Thymus (tissue), 11 donors: ENCODE results near the gene OLFM2. TPM values are rescaled to one million over a fixed set of nuclear protein-coding genes. Genes with fewer than 3 reads are reported as not detected.

Experiments
- DNase-seq, 9 donors: peaks; one replicate each; pipeline ENCODE4 v3.0.0-alpha.2; 2013; ENCODE audit warnings: low spot score in 9 of 9, low read depth in 6 of 9, missing footprints in 1 of 9
- H3K27ac ChIP-seq, 2 donors: one replicate each; pipeline ENCODE4 v1.5.1; 2013; ENCODE audit warnings: control low read depth in 1 of 2, low read depth in 1 of 2, low read length in 1 of 2, mild to moderate bottlenecking in 1 of 2, moderate library complexity in 1 of 2
- H3K27me3 ChIP-seq, 2 donors: one replicate each; pipeline ENCODE4 v1.5.1; 2013; ENCODE audit warnings: low read length in 1 of 2; ENCODE audit not compliant: control insufficient read depth in 2 of 2, insufficient read depth in 1 of 2
- H3K36me3 ChIP-seq, 2 donors: one replicate each; pipeline ENCODE4 v1.5.1; 2013; ENCODE audit warnings: low read length in 1 of 2, mild to moderate bottlenecking in 1 of 2, moderate library complexity in 1 of 2; ENCODE audit not compliant: control insufficient read depth in 2 of 2, insufficient read depth in 2 of 2
- H3K4me1 ChIP-seq, 2 donors: one replicate each; pipeline ENCODE4 v1.5.1; 2013; ENCODE audit warnings: low read length in 2 of 2; ENCODE audit not compliant: control insufficient read depth in 2 of 2, insufficient read depth in 2 of 2
- H3K4me3 ChIP-seq, 2 donors: one replicate each; pipeline ENCODE4 v1.5.1; 2013; ENCODE audit warnings: low read length in 2 of 2, control low read depth in 1 of 2, mild to moderate bottlenecking in 1 of 2
- H3K9me3 ChIP-seq, 2 donors: one replicate each; pipeline ENCODE4 v1.5.1; 2013; ENCODE audit warnings: low read length in 1 of 2, mild to moderate bottlenecking in 1 of 2; ENCODE audit not compliant: control insufficient read depth in 2 of 2, insufficient read depth in 1 of 2
- WGBS: extraction: QIAGEN DNeasy Blood & Tissue Kit; methylation state at CpG from one replicate; pipeline ENCODE4 v1.1.7; 2013; 5-methylcytosine and 5-hydroxymethylcytosine counted together
- polyA plus RNA-seq: library from polyadenylated mRNA; stranded (reverse); fragments of 200-250 nt; gene quantifications from one replicate; pipeline ENCODE4 v1.2.3, GENCODE V29; 2013
- total RNA-seq: library from RNA; stranded (reverse); fragments of 120-200 nt; gene quantifications from one replicate; pipeline ENCODE4 v1.2.4, GENCODE V29; 2013
- donor health status: healthy.

OLFM2 gene
- total and polyA plus RNA-seq, 2 donors = 10.4 to 14.3 TPM

GRCh38 chr19:9967326-9967725 is 31.0 kb upstream of the OLFM2 start:
- peaks cover 10 to 37% of the 10 kb centered on the region in 2 donors for H3K27me3 ChIP-seq
- 70% methylated on average over 4 of the region's 4 CpGs for WGBS

GRCh38 chr19:9966448-9966847 is 30.1 kb upstream of the OLFM2 start:
- Histone ChIP-seq H3K27ac (no peak overlapping the region), H3K9me3 (no peaks in the 10 kb centered on the region), H3K4me1 (no peaks in the 10 kb centered on the region), H3K27me3 (peaks cover 10 to 37% of the 10 kb centered on the region in 2 donors), H3K4me3 (no peak overlapping the region), H3K36me3 (no peaks in the 10 kb centered on the region)
- DNase-seq = no peak
- WGBS = 11% methylated on average over 29 of the region's 29 CpGs

More at GRCh38 chr19:9967326-9967725, 31.0 kb upstream of the OLFM2 start:
- Histone ChIP-seq H3K4me3 (no peak overlapping the region), H3K27ac (no peak overlapping the region), H3K9me3 (no peaks in the 10 kb centered on the region), H3K36me3 (no peaks in the 10 kb centered on the region), H3K4me1 (no peaks in the 10 kb centered on the region)
- no peak for DNase-seq

- H3K36me3 ChIP-seq = no peaks in the 10 kb centered on the region
- peaks cover 10 to 37% of the 10 kb centered on the region in 2 donors for H3K27me3 ChIP-seq
- no peak for DNase-seq
- H3K4me3 ChIP-seq = no peak overlapping the region
- H3K27ac ChIP-seq = no peak overlapping the region
- H3K4me1 ChIP-seq = no peaks in the 10 kb centered on the region
- H3K9me3 ChIP-seq = no peaks in the 10 kb centered on the region
- WGBS = 36% methylated on average over 14 of the region's 14 CpGs
Measured at GRCh38 chr19:9966024-9966423, 29.7 kb upstream of the OLFM2 start.

GRCh38 chr19:9962623-9963290 is 26.4 kb upstream of the OLFM2 start:
- DNase-seq = no peak
- Histone ChIP-seq H3K27me3 (peaks cover 10 to 35% of the 10 kb centered on the region in 2 donors), H3K4me3 (no peak overlapping the region), H3K36me3 (no peaks in the 10 kb centered on the region), H3K27ac (no peak overlapping the region), H3K9me3 (no peaks in the 10 kb centered on the region), H3K4me1 (no peaks in the 10 kb centered on the region)
- 49% methylated on average over 7 of the region's 7 CpGs for WGBS

GRCh38 chr19:9961103-9961502 is 24.8 kb upstream of the OLFM2 start:
- no peak overlapping the region for H3K27ac ChIP-seq
- no peak for DNase-seq
- no peaks in the 10 kb centered on the region for H3K9me3 ChIP-seq
- peaks cover 2 to 19% of the 10 kb centered on the region in 2 donors for H3K27me3 ChIP-seq
- no peaks in the 10 kb centered on the region for H3K4me1 ChIP-seq
- 87% methylated on average over 4 of the region's 4 CpGs for WGBS
- no peak overlapping the region for H3K4me3 ChIP-seq
- no peaks in the 10 kb centered on the region for H3K36me3 ChIP-seq

GRCh38 chr19:9958379-9958821 is 22.1 kb upstream of the OLFM2 start:
- no peaks in the 10 kb centered on the region for H3K9me3 ChIP-seq
- no peaks in the 10 kb centered on the region for H3K36me3 ChIP-seq
- no peak for DNase-seq
- no peak overlapping the region for H3K27ac ChIP-seq
- H3K4me3 ChIP-seq = no peak overlapping the region
- WGBS = 98% methylated on average over 1 of the region's 1 CpG
- peaks cover 0 to 8% of the 10 kb centered on the region in 2 donors for H3K27me3 ChIP-seq
- H3K4me1 ChIP-seq = no peaks in the 10 kb centered on the region

- no peak overlapping the region for H3K4me3 ChIP-seq
- H3K27me3 ChIP-seq = peaks cover 0 to 8% of the 10 kb centered on the region in 2 donors
- H3K9me3 ChIP-seq = no peaks in the 10 kb centered on the region
- 89% methylated on average over 3 of the region's 3 CpGs for WGBS
- no peak for DNase-seq
- H3K36me3 ChIP-seq = no peaks in the 10 kb centered on the region
- H3K4me1 ChIP-seq = no peaks in the 10 kb centered on the region
- H3K27ac ChIP-seq = no peak overlapping the region
Measured at GRCh38 chr19:9956956-9957355, 20.6 kb upstream of the OLFM2 start.

- Histone ChIP-seq H3K4me3 (no peak overlapping the region), H3K36me3 (no peaks in the 10 kb centered on the region), H3K27me3 (no peaks in the 10 kb centered on the region), H3K4me1 (no peaks in the 10 kb centered on the region), H3K9me3 (no peaks in the 10 kb centered on the region), H3K27ac (no peak overlapping the region)
- no peak for DNase-seq
- WGBS = 81% methylated on average over 18 of the region's 18 CpGs
Measured at GRCh38 chr19:9953802-9954542, 17.7 kb upstream of the OLFM2 start.

GRCh38 chr19:9952276-9952675 is 16.0 kb upstream of the OLFM2 start:
- H3K27ac ChIP-seq = no peak overlapping the region
- WGBS = 65% methylated on average over 5 of the region's 5 CpGs
- no peak for DNase-seq
- H3K4me3 ChIP-seq = no peak overlapping the region
- H3K27me3 ChIP-seq = no peaks in the 10 kb centered on the region
- no peaks in the 10 kb centered on the region for H3K9me3 ChIP-seq
- H3K4me1 ChIP-seq = no peaks in the 10 kb centered on the region
- no peaks in the 10 kb centered on the region for H3K36me3 ChIP-seq
